Measurements from ENCODE around the gene ZNF57.
"Not testable (repeated sequence)": the region's sequence is repeated elsewhere in the genome, so short reads cannot be mapped to it uniquely, and the experiment has no call there.

Gene ZNF57

GRCh38 chr19:2933490-2933910, 32.8 kb downstream of the ZNF57 start:
- Histone ChIP-seq H3K9ac (ENCODE audit: low read length) (no peak overlapping the region), H3K9me3 (ENCODE audit: insufficient read depth, low read length) (peaks cover 17% of the 10 kb centered on the region), H4K20me1 (ENCODE audit: low read depth, low read length) (no peaks in the 10 kb centered on the region), H3K79me2 (ENCODE audit: insufficient read depth, low read length) (no peaks in the 10 kb centered on the region), H3F3A (ENCODE audit: insufficient read depth) (no peaks in the 10 kb centered on the region), H3K27ac (ENCODE audit: low read depth, low read length) (no peak overlapping the region), H3K36me3 (ENCODE audit: low read length) (no peaks in the 10 kb centered on the region), H3K4me3 (ENCODE audit: insufficient read depth, low read length, poor library complexity, severe bottlenecking) (no peak overlapping the region), H2AFZ (ENCODE audit: low read depth, low read length, severe bottlenecking) (no peak overlapping the region), H3K27me3 (ENCODE audit: low read length) (no peaks in the 10 kb centered on the region), H3K9me2 (replicated peaks; ENCODE audit: insufficient read depth, low read length) (no peaks in the 10 kb centered on the region), H3K4me2 (ENCODE audit: low read depth, low read length, poor library complexity, severe bottlenecking) (no peak overlapping the region)
- no peak for TF ChIP-seq EZH2phosphoT487 (conservative IDR thresholded peaks at IDR 0.05; ENCODE audit: low read length)
- TF ChIP-seq CTCF (IDR thresholded peaks at IDR 0.05; ENCODE audit: insufficient read depth, low read length, poor library complexity, severe bottlenecking): no peak

- not testable (repeated sequence) for H3F3A ChIP-seq (ENCODE audit: insufficient read depth); H3K36me3 ChIP-seq (ENCODE audit: low read length); H3K9ac ChIP-seq (ENCODE audit: low read length); H3K27ac ChIP-seq (ENCODE audit: low read depth, low read length); H4K20me1 ChIP-seq (ENCODE audit: low read depth, low read length); H3K79me2 ChIP-seq (ENCODE audit: insufficient read depth, low read length); H3K4me2 ChIP-seq (ENCODE audit: low read depth, low read length, poor library complexity, severe bottlenecking); H3K27me3 ChIP-seq (ENCODE audit: low read length); H3K4me3 ChIP-seq (ENCODE audit: insufficient read depth, low read length, poor library complexity, severe bottlenecking); H2AFZ ChIP-seq (ENCODE audit: low read depth, low read length, severe bottlenecking); H3K9me2 ChIP-seq (replicated peaks; ENCODE audit: insufficient read depth, low read length)
- peaks cover 17% of the 10 kb centered on the region for H3K9me3 ChIP-seq (ENCODE audit: insufficient read depth, low read length)
These were observed 35.1 kb downstream of the ZNF57 start for GRCh38 chr19:2935863-2936262.

- no peaks in the 10 kb centered on the region for H3K79me2 ChIP-seq (ENCODE audit: insufficient read depth, low read length)
- H3K9ac ChIP-seq (ENCODE audit: low read length): no peak overlapping the region
- TF ChIP-seq CTCF (IDR thresholded peaks at IDR 0.05; ENCODE audit: insufficient read depth, low read length, poor library complexity, severe bottlenecking): no peak
- TF ChIP-seq EZH2phosphoT487 (conservative IDR thresholded peaks at IDR 0.05; ENCODE audit: low read length): no peak
- H3K9me2 ChIP-seq (replicated peaks; ENCODE audit: insufficient read depth, low read length): no peaks in the 10 kb centered on the region
- no peak overlapping the region for H3K4me2 ChIP-seq (ENCODE audit: low read depth, low read length, poor library complexity, severe bottlenecking)
- H3K9me3 ChIP-seq (ENCODE audit: insufficient read depth, low read length): no peaks in the 10 kb centered on the region
- no peak overlapping the region for H2AFZ ChIP-seq (ENCODE audit: low read depth, low read length, severe bottlenecking)
- no peak overlapping the region for H3K27ac ChIP-seq (ENCODE audit: low read depth, low read length)
- no peaks in the 10 kb centered on the region for H3F3A ChIP-seq (ENCODE audit: insufficient read depth)
- no peak overlapping the region for H3K4me3 ChIP-seq (ENCODE audit: insufficient read depth, low read length, poor library complexity, severe bottlenecking)
- H4K20me1 ChIP-seq (ENCODE audit: low read depth, low read length): no peaks in the 10 kb centered on the region
- no peaks in the 10 kb centered on the region for H3K36me3 ChIP-seq (ENCODE audit: low read length)
- H3K27me3 ChIP-seq (ENCODE audit: low read length): no peaks in the 10 kb centered on the region
These were observed 42.4 kb downstream of the ZNF57 start for GRCh38 chr19:2942928-2943640.

GRCh38 chr19:2944403-2944774, 43.7 kb downstream of the ZNF57 start:
- Histone ChIP-seq H3K79me2 (ENCODE audit: insufficient read depth, low read length) (peaks cover 1% of the 10 kb centered on the region), H4K20me1 (ENCODE audit: low read depth, low read length) (no peaks in the 10 kb centered on the region), H3K27ac (ENCODE audit: low read depth, low read length) (no peak overlapping the region), H3K9me3 (ENCODE audit: insufficient read depth, low read length) (no peaks in the 10 kb centered on the region), H3K36me3 (ENCODE audit: low read length) (no peaks in the 10 kb centered on the region), H3F3A (ENCODE audit: insufficient read depth) (0 out of 2 replicates have a peak, but pooled peaks cover 2% of the 10 kb centered on the region), H3K4me2 (ENCODE audit: low read depth, low read length, poor library complexity, severe bottlenecking) (no peak overlapping the region), H3K9ac (ENCODE audit: low read length) (no peak overlapping the region), H3K4me3 (ENCODE audit: insufficient read depth, low read length, poor library complexity, severe bottlenecking) (no peak overlapping the region), H2AFZ (ENCODE audit: low read depth, low read length, severe bottlenecking) (no peak overlapping the region), H3K9me2 (replicated peaks; ENCODE audit: insufficient read depth, low read length) (no peaks in the 10 kb centered on the region), H3K27me3 (ENCODE audit: low read length) (no peaks in the 10 kb centered on the region)
- no peak for TF ChIP-seq EZH2phosphoT487 (conservative IDR thresholded peaks at IDR 0.05; ENCODE audit: low read length)
- TF ChIP-seq CTCF (IDR thresholded peaks at IDR 0.05; ENCODE audit: insufficient read depth, low read length, poor library complexity, severe bottlenecking): no peak

Data from SU-DHL-6 (cell line).